RWPE1 (cell line): ENCODE results near the gene CD163.
A peak's percentile ranks its signal among the peaks of the same experiment; 100 is the strongest.

Experiments used
- CTCF ChIA-PET: fragments of 350-600 bp; sonication (Branson Sonifier 250); formaldehyde crosslinking; extraction: SDS; loops from one replicate; lab custom pipeline; 2021; lab: Yijun Ruan, JAX
- POLR2A ChIA-PET: fragments of 400-600 bp; formaldehyde crosslinking; extraction: SDS; loops from one replicate; lab custom pipeline; 2020; ENCODE audit warnings: antibody characterized with exemption; ENCODE audit not compliant: low non-redundant PET; lab: Yijun Ruan, JAX
- DNase-seq: peaks from one replicate; pipeline ENCODE4 v3.0.0; 2012; ENCODE audit warnings: low spot score
- H3K27ac ChIP-seq: fragments of 450-650 bp; 2 replicates; pipeline ENCODE4 v1.5.1; 2017
- CTCF ChIP-seq: fragments of 450-650 bp; conservative IDR thresholded peaks from 2 replicates; pipeline ENCODE4 v1.5.1; 2017; ENCODE audit warnings: low read depth, mild to moderate bottlenecking

The CD163 gene

DNA sequence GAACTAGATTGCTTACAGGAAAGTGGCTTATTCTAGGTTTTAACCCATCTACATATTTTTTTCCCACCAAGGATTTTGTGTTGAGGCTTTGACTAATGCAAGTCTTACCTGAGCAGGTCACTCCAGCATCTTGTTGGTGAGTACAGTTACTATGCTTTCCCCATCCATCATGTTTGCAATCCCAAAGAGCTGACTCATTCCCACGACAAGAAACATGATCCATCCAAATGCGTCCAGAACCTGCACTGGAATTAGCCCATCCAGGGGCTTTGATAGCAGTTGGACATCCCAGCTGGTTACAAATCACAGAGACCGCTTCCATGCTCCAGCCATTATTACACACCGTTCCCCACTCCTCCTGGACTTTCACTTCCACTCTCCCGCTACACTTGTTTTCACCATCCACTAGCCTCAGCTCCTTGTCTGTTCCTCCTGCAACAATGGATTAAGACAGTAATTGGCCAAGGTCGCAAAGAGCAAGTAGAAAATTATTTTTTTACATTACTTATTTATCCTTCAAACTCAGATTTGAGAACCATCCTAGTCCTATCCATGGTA, 2.5 kb downstream of the CD163 start:
- peak; percentile 8 for DNase-seq
- ChIA-PET CTCF (no interaction called here), POLR2A (no interaction called here)

GRCh38 chr12:7499636-7500035, 3.9 kb downstream of the CD163 start:
- POLR2A ChIA-PET, result no interaction called here

More for the DNA sequence above, 2.5 kb downstream of the CD163 start:
- no peak for TF ChIP-seq CTCF
- H3K27ac ChIP-seq, result no peak overlapping the region

DNA sequence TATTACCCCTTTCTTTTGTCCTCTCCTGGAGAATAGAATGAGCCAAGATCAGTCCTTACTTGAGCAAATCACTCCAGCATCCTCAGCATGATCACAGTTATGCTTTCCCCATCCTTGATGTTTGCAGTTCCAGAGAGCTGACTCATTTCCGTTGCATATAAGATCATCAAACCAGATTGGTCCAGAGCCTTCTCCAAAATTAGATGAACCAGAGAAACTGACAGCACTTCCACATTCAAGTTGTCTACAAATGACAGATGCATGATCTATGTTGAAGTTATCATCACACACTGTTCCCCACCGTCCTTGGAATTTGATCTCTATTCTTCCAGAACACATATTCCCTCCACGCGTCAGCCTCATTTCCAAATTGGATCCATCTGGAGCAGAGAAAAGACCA, 4.8 kb downstream of the CD163 start:
- DNase-seq, result no peak
- POLR2A ChIA-PET, result no interaction called here
- H3K27ac ChIP-seq, result no peak overlapping the region
- CTCF ChIA-PET, result interaction anchor here (0.6 kb wide), 1 partner anchor 59 kb away, joined by 3 read pairs; no protein-coding TSS in a partner anchor
- TF ChIP-seq CTCF, result no peak

More at GRCh38 chr12:7499636-7500035, 3.9 kb downstream of the CD163 start:
- TF ChIP-seq CTCF, result no peak
- CTCF ChIA-PET, result interaction anchor here (0.6 kb wide), 1 partner anchor 60 kb away, joined by 3 read pairs; no protein-coding TSS in a partner anchor
- no peak overlapping the region for H3K27ac ChIP-seq
- DNase-seq, result no peak

DNA sequence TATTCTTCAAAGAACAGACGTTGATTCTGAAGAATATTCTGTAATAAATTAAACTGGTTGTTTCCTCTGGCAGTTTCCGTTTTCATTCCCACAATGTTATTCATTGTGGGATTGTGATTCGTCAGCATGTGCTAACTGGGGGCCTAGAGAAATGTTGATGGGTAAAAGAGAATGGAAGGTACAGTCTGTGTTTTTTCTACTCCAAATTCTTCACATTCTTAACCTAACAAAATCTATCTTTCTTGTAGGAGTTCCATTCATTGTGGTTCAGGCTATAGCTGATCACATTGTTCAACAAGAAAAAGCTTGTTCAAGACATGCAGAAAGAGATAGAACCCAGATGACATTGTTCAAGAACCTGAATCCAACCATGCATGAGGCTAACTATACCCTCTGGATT, 5.9 kb downstream of the CD163 start:
- POLR2A ChIA-PET, result no interaction called here
- DNase-seq, result no peak
- TF ChIP-seq CTCF, result no peak
- H3K27ac ChIP-seq, result no peak overlapping the region
- CTCF ChIA-PET, result no interaction called here

DNA sequence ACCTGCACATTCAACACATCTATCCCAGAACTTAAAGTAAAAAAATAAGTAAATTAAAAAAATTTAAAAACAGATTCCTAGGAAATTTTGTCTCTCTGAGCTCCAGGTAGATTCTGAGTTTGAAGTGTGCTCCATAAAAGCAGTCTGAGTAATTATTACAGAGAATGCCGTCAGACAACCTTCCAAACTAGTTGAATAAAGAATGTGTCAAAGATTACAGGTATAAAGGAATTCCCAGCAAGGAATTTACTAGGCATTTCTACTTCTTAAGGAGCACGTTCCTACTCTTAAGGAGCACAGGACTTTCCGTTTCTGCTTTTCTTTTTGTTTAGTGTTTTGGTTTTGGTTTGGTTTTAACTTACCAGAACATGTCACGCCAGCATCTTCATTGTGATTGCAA, 7.1 kb downstream of the CD163 start:
- no peak overlapping the region for H3K27ac ChIP-seq
- DNase-seq, result no peak
- CTCF ChIA-PET, result no interaction called here
- POLR2A ChIA-PET, result no interaction called here
- TF ChIP-seq CTCF, result no peak

GRCh38 chr12:7495136-7495535, 8.4 kb downstream of the CD163 start:
- DNase-seq, result no peak
- POLR2A ChIA-PET, result no interaction called here
- TF ChIP-seq CTCF, result no peak
- CTCF ChIA-PET, result no interaction called here
- no peak overlapping the region for H3K27ac ChIP-seq
